ENCODE measurements around the gene DLX3. TPM values are rescaled to one million over a fixed set of nuclear protein-coding genes. Genes with fewer than 3 reads are reported as not detected.
A peak's percentile ranks its signal among the peaks of the same experiment; 100 is the strongest.

DLX3 gene
- total RNA-seq, 2 donors from 2014 or later: not detected

- Mint-ChIP-seq H3K36me3 (ENCODE audit: low read depth) (peaks cover 5% of the 10 kb centered on the region), H3K27ac (no peak overlapping the region), H3K4me1 (peaks cover 2% of the 10 kb centered on the region), H3K4me3 (no peak overlapping the region), H3K27me3 (peaks cover 69% of the 10 kb centered on the region)
- H3K9me3 ChIP-seq (ENCODE audit: control insufficient read depth, low read length, poor library complexity, severe bottlenecking): no peaks in the 10 kb centered on the region
- ATAC-seq (no peak), DNase-seq (no peak)
These were observed 50.7 kb downstream of the DLX3 start for GRCh38 chr17:49944273-49944870.

GRCh38 chr17:49942947-49943346 lies 52.1 kb downstream of the DLX3 start:
- no peak for ATAC-seq
- H3K4me1 Mint-ChIP-seq: peaks cover 2% of the 10 kb centered on the region
- peaks cover 66% of the 10 kb centered on the region for H3K27me3 Mint-ChIP-seq
- DNase-seq: no peak
- H3K27ac Mint-ChIP-seq: peak overlapping the region; percentile 49
- H3K36me3 Mint-ChIP-seq (ENCODE audit: low read depth): peaks cover 5% of the 10 kb centered on the region
- no peaks in the 10 kb centered on the region for H3K9me3 ChIP-seq (ENCODE audit: control insufficient read depth, low read length, poor library complexity, severe bottlenecking)
- no peak overlapping the region for H3K4me3 Mint-ChIP-seq

DNA sequence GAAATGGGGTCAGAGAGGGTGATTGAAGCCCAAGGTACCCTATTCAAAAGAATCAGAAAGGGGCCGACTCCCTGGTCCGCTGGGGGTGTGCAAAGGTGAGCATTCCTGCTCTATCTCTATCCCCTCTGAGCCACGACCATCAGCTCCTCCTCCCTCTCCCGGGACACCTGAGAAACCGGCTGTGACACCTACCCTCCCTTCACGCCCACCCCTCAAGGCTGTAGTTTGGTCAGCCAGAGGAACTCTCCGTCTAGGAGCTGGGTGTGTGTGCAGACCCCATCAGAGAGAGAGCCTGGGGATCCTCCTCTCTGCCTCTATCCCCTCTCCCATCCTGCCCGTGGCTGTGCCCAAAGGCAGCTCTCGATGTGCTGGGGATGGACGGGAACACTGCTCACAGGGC lies 53.6 kb downstream of the DLX3 start:
- peaks cover 2% of the 10 kb centered on the region for H3K4me1 Mint-ChIP-seq
- peaks cover 69% of the 10 kb centered on the region for H3K27me3 Mint-ChIP-seq
- no peak overlapping the region for H3K4me3 Mint-ChIP-seq
- ATAC-seq (no peak), DNase-seq (no peak)
- no peaks in the 10 kb centered on the region for H3K9me3 ChIP-seq (ENCODE audit: control insufficient read depth, low read length, poor library complexity, severe bottlenecking)
- H3K36me3 Mint-ChIP-seq (ENCODE audit: low read depth): peaks cover 5% of the 10 kb centered on the region
- H3K27ac Mint-ChIP-seq: no peak overlapping the region

Other genes with a start within 250 kb of the DLX3 start
- gene FAM117A, start 231.1 kb downstream of the DLX3 start, total RNA-seq: 10 to 100 TPM; 58.9 to 68.6 TPM
- gene KAT7, start 206.5 kb downstream of the DLX3 start, total RNA-seq: 100 to 1,000 TPM; 191 to 201 TPM
- gene TAC4, start 147.2 kb downstream of the DLX3 start, total RNA-seq: not detected
- gene DLX4, start 26.0 kb downstream of the DLX3 start, total RNA-seq: under 1 TPM in 1 of 2 donors, not detected in 1; 0.68 TPM
- gene ITGA3, start 60.9 kb upstream of the DLX3 start, total RNA-seq: 10 to 100 TPM in 1 of 2 donors, 1 to 10 TPM in 1; 8.0 to 10.6 TPM
- gene PDK2, start 100.1 kb upstream of the DLX3 start, total RNA-seq: 10 to 100 TPM; 19.9 to 20.9 TPM
- gene SAMD14, start 134.9 kb upstream of the DLX3 start, total RNA-seq: 1 to 10 TPM; 1.7 to 5.8 TPM
- 100 to 1,000 TPM in 1 of 2 donors, 10 to 100 TPM in 1; 82.9 to 111 TPM for gene PPP1R9B, start 155.5 kb upstream of the DLX3 start, total RNA-seq
- not detected for gene SGCA, start 170.8 kb upstream of the DLX3 start, total RNA-seq
- gene COL1A1, start 206.4 kb upstream of the DLX3 start, total RNA-seq: 10 to 100 TPM; 15.4 to 16.6 TPM